K562 (cell line): ENCODE measurements around the gene PLCG2. TPM values are rescaled to one million over a fixed set of nuclear protein-coding genes. Genes with fewer than 3 reads are reported as not detected.

Source experiments
- CC2D1A ChIP-seq: fragments of 450-650 bp; IDR thresholded peaks from 2 replicates; pipeline ENCODE4 v1.6.1; 2017; ENCODE audit warnings: mild to moderate bottlenecking
- EHMT2 ChIP-seq: fragments of 450-650 bp; IDR thresholded peaks from 2 replicates; pipeline ENCODE4 v1.6.1; 2018; ENCODE audit warnings: antibody characterized with exemption
- JUND ChIP-seq, 2 experiments: IDR thresholded peaks; 2 replicates in 1 of 2; 3 replicates in 1 of 2; pipeline ENCODE4 v1.6.1; 2011; ENCODE audit warnings: borderline replicate concordance in 2 of 2, low read depth in 2 of 2, low read length in 2 of 2, improper control_type of control experiment in 1 of 2, missing biosample characterization in 1 of 2, missing genetic modification characterization in 1 of 2, missing genetic modification reagents in 1 of 2
- NFATC3 ChIP-seq: fragments of 450-650 bp; IDR thresholded peaks from 2 replicates; pipeline ENCODE4 v1.6.1; 2017; ENCODE audit warnings: mild to moderate bottlenecking
- POLR3G ChIP-seq: IDR thresholded peaks from 2 replicates; pipeline ENCODE4 v1.6.1; 2011; ENCODE audit not compliant: insufficient read length, insufficient replicate concordance; ENCODE audit errors: extremely low read depth
- RBM22 ChIP-seq: fragments of 200-400 bp; formaldehyde crosslinking; IDR thresholded peaks from 2 replicates; pipeline ENCODE4 v1.6.1; 2018; ENCODE audit warnings: low read length, low read depth; ENCODE audit not compliant: poor library complexity, severe bottlenecking
- SMAD4 ChIP-seq: fragments of 250-450 bp; sonication (Bioruptor Pico); conservative IDR thresholded peaks from 2 replicates; pipeline ENCODE4 v1.8.0; 2021; ENCODE audit warnings: inconsistent platforms, mild to moderate bottlenecking, moderate library complexity
- TGIF2 ChIP-seq: sonication (generic); formaldehyde crosslinking; IDR thresholded peaks from 2 replicates; pipeline ENCODE4 v1.8.1; 2022; ENCODE audit warnings: mild to moderate bottlenecking, missing genetic modification reagents, moderate library complexity
- polyA plus RNA-seq, 8 experiments: library from polyadenylated mRNA; depleted of rRNA in 4 of 8; stranded (reverse) in 5 of 8; unstranded in 3 of 8; fragments of >200 nt; fragmentation: Nextera tagmentation in 2 of 8; fragmentation: Illumina TruSeq in 1 of 8; extraction: Ambion mirVana in 2 of 8; extraction: Trizol in 1 of 8; gene quantifications; 2 replicates each; pipeline versions ENCODE4 v1.2.1 to v1.2.3, GENCODE V29; 2011 to 2014; ENCODE audit warnings: inconsistent platforms in 1 of 8, missing spikeins in 1 of 8
- total RNA-seq, 7 experiments: library from RNA; depleted of rRNA in 6 of 7; stranded (reverse); fragments of >200 nt in 6 of 7; fragmentation: Illumina TruSeq in 2 of 7; extraction: Trizol in 2 of 7; gene quantifications; 2 replicates each; pipeline versions ENCODE4 v1.2.1 to v1.2.3, GENCODE V29; 2011 to 2021; ENCODE audit warnings: low replicate concordance in 1 of 7
- TF ChIP-seq, protein P1 (sequence below): fragments of 450-650 bp; IDR thresholded peaks from 2 replicates; pipeline ENCODE4 v1.6.1; 2016; ENCODE audit warnings: mild to moderate bottlenecking, moderate library complexity
- TF ChIP-seq, protein P2 (sequence below): fragments of 450-650 bp; formaldehyde crosslinking; IDR thresholded peaks from 2 replicates; pipeline ENCODE4 v1.4.0; 2022; ENCODE audit warnings: missing genetic modification characterization
- TF ChIP-seq, protein P3 (sequence below), 2 experiments: fragments of 450-650 bp; IDR thresholded peaks; 2 replicates each; pipeline ENCODE4 v1.6.1; 2016
- TF ChIP-seq, protein P4 (sequence below): fragments of 250-450 bp; sonication (Bioruptor Pico); IDR thresholded peaks from 2 replicates; pipeline ENCODE4 v1.8.0; 2022; ENCODE audit warnings: moderate library complexity, mild to moderate bottlenecking, inconsistent platforms

The PLCG2 gene
- total and polyA plus RNA-seq, 9 of the 15 experiments (the other 6 are each of a cell fraction or from before 2014, with no cell fraction given) = 0.94 to 7.1 (median 3.1) TPM

DNA sequence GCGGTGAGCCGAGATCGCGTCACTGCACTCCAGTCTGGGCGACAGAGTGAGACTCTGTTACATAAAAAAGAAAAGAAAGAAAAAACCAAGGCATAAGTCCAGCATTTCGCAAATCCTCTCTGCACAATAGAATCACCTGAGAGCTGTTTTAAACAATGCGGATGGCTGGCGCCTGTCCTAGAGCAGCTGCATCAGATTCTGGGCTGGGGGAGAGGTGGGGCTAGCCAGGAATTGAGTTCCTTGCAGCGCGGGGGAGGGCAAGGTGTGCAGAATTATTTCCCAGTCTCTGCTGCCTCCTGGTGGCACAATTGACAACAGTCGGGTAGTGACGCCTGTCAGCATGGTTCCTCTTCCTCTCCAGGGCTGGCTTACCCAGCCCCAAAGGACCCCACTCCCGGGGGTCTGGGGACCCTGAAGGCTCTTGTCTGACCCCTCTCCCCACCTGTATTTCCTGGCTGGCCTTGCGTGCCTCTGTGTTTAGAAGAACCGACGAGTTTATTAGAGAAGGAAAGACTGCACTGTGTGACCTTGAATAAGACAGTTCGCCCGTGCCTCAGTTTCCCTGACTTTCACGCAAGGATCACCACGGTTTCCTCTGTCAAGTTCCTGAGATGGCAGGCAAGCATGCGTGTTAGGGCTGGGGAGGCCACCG is 41.1 kb upstream of the PLCG2 start (continued):
- TF ChIP-seq, protein P1, sequence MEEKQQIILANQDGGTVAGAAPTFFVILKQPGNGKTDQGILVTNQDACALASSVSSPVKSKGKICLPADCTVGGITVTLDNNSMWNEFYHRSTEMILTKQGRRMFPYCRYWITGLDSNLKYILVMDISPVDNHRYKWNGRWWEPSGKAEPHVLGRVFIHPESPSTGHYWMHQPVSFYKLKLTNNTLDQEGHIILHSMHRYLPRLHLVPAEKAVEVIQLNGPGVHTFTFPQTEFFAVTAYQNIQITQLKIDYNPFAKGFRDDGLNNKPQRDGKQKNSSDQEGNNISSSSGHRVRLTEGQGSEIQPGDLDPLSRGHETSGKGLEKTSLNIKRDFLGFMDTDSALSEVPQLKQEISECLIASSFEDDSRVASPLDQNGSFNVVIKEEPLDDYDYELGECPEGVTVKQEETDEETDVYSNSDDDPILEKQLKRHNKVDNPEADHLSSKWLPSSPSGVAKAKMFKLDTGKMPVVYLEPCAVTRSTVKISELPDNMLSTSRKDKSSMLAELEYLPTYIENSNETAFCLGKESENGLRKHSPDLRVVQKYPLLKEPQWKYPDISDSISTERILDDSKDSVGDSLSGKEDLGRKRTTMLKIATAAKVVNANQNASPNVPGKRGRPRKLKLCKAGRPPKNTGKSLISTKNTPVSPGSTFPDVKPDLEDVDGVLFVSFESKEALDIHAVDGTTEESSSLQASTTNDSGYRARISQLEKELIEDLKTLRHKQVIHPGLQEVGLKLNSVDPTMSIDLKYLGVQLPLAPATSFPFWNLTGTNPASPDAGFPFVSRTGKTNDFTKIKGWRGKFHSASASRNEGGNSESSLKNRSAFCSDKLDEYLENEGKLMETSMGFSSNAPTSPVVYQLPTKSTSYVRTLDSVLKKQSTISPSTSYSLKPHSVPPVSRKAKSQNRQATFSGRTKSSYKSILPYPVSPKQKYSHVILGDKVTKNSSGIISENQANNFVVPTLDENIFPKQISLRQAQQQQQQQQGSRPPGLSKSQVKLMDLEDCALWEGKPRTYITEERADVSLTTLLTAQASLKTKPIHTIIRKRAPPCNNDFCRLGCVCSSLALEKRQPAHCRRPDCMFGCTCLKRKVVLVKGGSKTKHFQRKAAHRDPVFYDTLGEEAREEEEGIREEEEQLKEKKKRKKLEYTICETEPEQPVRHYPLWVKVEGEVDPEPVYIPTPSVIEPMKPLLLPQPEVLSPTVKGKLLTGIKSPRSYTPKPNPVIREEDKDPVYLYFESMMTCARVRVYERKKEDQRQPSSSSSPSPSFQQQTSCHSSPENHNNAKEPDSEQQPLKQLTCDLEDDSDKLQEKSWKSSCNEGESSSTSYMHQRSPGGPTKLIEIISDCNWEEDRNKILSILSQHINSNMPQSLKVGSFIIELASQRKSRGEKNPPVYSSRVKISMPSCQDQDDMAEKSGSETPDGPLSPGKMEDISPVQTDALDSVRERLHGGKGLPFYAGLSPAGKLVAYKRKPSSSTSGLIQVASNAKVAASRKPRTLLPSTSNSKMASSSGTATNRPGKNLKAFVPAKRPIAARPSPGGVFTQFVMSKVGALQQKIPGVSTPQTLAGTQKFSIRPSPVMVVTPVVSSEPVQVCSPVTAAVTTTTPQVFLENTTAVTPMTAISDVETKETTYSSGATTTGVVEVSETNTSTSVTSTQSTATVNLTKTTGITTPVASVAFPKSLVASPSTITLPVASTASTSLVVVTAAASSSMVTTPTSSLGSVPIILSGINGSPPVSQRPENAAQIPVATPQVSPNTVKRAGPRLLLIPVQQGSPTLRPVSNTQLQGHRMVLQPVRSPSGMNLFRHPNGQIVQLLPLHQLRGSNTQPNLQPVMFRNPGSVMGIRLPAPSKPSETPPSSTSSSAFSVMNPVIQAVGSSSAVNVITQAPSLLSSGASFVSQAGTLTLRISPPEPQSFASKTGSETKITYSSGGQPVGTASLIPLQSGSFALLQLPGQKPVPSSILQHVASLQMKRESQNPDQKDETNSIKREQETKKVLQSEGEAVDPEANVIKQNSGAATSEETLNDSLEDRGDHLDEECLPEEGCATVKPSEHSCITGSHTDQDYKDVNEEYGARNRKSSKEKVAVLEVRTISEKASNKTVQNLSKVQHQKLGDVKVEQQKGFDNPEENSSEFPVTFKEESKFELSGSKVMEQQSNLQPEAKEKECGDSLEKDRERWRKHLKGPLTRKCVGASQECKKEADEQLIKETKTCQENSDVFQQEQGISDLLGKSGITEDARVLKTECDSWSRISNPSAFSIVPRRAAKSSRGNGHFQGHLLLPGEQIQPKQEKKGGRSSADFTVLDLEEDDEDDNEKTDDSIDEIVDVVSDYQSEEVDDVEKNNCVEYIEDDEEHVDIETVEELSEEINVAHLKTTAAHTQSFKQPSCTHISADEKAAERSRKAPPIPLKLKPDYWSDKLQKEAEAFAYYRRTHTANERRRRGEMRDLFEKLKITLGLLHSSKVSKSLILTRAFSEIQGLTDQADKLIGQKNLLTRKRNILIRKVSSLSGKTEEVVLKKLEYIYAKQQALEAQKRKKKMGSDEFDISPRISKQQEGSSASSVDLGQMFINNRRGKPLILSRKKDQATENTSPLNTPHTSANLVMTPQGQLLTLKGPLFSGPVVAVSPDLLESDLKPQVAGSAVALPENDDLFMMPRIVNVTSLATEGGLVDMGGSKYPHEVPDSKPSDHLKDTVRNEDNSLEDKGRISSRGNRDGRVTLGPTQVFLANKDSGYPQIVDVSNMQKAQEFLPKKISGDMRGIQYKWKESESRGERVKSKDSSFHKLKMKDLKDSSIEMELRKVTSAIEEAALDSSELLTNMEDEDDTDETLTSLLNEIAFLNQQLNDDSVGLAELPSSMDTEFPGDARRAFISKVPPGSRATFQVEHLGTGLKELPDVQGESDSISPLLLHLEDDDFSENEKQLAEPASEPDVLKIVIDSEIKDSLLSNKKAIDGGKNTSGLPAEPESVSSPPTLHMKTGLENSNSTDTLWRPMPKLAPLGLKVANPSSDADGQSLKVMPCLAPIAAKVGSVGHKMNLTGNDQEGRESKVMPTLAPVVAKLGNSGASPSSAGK = no peak
- TF ChIP-seq, protein P2, sequence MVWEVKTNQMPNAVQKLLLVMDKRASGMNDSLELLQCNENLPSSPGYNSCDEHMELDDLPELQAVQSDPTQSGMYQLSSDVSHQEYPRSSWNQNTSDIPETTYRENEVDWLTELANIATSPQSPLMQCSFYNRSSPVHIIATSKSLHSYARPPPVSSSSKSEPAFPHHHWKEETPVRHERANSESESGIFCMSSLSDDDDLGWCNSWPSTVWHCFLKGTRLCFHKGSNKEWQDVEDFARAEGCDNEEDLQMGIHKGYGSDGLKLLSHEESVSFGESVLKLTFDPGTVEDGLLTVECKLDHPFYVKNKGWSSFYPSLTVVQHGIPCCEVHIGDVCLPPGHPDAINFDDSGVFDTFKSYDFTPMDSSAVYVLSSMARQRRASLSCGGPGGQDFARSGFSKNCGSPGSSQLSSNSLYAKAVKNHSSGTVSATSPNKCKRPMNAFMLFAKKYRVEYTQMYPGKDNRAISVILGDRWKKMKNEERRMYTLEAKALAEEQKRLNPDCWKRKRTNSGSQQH (CRISPR knock-in tag) = no peak
- TF ChIP-seq NFATC3 = no peak
- TF ChIP-seq JUND (IDR thresholded peaks at IDR 0.05; ENCODE audit: borderline replicate concordance, low read depth, low read length) = peak; percentile 60
- TF ChIP-seq JUND (tag; IDR thresholded peaks at IDR 0.05; ENCODE audit: borderline replicate concordance, low read depth, low read length) = peak; percentile 22; the same call in 1 of the 3 replicates
- no peak for TF ChIP-seq SMAD4
- TF ChIP-seq, protein P3, sequence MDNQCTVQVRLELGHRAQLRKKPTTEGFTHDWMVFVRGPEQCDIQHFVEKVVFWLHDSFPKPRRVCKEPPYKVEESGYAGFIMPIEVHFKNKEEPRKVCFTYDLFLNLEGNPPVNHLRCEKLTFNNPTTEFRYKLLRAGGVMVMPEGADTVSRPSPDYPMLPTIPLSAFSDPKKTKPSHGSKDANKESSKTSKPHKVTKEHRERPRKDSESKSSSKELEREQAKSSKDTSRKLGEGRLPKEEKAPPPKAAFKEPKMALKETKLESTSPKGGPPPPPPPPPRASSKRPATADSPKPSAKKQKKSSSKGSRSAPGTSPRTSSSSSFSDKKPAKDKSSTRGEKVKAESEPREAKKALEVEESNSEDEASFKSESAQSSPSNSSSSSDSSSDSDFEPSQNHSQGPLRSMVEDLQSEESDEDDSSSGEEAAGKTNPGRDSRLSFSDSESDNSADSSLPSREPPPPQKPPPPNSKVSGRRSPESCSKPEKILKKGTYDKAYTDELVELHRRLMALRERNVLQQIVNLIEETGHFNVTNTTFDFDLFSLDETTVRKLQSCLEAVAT (IDR thresholded peaks at IDR 0.05) = no peak
- TF ChIP-seq EHMT2 = no peak
- no peak for TF ChIP-seq POLR3G
- TF ChIP-seq TGIF2 (CRISPR knock-in tag) = no peak
- TF ChIP-seq RBM22 = no peak
- TF ChIP-seq CC2D1A = peak; percentile 79
- TF ChIP-seq, protein P4, sequence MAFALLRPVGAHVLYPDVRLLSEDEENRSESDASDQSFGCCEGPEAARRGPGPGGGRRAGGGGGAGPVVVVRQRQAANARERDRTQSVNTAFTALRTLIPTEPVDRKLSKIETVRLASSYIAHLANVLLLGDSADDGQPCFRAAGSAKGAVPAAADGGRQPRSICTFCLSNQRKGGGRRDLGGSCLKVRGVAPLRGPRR = no peak
